Activated naive CD4-positive, alpha-beta T cell treated with anti-CD3 and anti-CD28 coated beads, Interleukin-2, amount 10 ng/mL, durations not matched to agents 7 days and 5 days (primary cell): ENCODE measurements around the gene ANKFN1.

Experiments
- CTCF ChIA-PET: fragments of 350-600 bp; sonication (Branson Sonifier 250); formaldehyde crosslinking; loops from one replicate; lab custom pipeline; 2021; ENCODE audit warnings: antibody characterized with exemption; lab: Charles Lee
- DNase-seq: peaks from one replicate; pipeline ENCODE4 v3.0.0-alpha.2; 2020
- H3K27ac Mint-ChIP-seq: one replicate; pipeline ENCODE4 v1.8.0; 2021; ENCODE audit warnings: mild to moderate bottlenecking, moderate library complexity, mixed read lengths
- H3K27me3 Mint-ChIP-seq: one replicate; pipeline ENCODE4 v1.8.0; 2021; ENCODE audit warnings: mild to moderate bottlenecking, mixed read lengths
- H3K36me3 Mint-ChIP-seq: one replicate; pipeline ENCODE4 v1.8.0; 2021; ENCODE audit warnings: mixed read lengths
- H3K4me1 Mint-ChIP-seq: one replicate; pipeline ENCODE4 v1.8.0; 2021; ENCODE audit warnings: mixed read lengths
- H3K4me3 Mint-ChIP-seq: one replicate; pipeline ENCODE4 v1.8.0; 2021; ENCODE audit warnings: mild to moderate bottlenecking, moderate library complexity, mixed read lengths
- H3K9me3 Mint-ChIP-seq: one replicate; pipeline ENCODE4 v1.8.0; 2021; ENCODE audit warnings: mixed read lengths

ANKFN1 gene, protein sequence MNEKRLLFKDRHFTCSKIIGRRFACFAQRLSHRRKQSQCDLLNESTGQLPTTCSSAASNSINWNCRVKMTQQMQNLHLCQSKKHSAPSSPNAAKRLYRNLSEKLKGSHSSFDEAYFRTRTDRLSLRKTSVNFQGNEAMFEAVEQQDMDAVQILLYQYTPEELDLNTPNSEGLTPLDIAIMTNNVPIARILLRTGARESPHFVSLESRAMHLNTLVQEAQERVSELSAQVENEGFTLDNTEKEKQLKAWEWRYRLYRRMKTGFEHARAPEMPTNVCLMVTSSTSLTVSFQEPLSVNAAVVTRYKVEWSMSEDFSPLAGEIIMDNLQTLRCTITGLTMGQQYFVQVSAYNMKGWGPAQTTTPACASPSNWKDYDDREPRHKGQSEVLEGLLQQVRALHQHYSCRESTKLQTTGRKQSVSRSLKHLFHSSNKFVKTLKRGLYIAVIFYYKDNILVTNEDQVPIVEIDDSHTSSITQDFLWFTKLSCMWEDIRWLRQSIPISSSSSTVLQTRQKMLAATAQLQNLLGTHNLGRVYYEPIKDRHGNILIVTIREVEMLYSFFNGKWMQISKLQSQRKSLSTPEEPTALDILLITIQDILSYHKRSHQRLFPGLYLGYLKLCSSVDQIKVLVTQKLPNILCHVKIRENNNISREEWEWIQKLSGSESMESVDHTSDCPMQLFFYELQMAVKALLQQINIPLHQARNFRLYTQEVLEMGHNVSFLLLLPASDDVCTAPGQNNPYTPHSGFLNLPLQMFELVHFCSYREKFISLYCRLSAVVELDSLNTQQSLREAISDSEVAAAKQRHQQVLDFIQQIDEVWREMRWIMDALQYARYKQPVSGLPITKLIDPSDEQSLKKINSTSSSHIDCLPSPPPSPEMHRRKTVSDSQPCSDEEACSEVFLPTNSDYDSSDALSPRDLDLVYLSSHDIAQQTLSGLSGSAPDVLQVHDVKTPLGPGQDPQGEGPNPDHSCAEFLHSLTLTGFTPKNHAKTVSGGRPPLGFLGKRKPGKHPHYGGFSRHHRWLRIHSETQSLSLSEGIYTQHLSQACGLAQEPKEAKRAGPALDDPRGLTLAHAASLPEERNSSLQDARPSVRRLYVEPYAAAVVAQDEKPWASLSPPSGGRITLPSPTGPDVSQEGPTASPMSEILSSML

DNA sequence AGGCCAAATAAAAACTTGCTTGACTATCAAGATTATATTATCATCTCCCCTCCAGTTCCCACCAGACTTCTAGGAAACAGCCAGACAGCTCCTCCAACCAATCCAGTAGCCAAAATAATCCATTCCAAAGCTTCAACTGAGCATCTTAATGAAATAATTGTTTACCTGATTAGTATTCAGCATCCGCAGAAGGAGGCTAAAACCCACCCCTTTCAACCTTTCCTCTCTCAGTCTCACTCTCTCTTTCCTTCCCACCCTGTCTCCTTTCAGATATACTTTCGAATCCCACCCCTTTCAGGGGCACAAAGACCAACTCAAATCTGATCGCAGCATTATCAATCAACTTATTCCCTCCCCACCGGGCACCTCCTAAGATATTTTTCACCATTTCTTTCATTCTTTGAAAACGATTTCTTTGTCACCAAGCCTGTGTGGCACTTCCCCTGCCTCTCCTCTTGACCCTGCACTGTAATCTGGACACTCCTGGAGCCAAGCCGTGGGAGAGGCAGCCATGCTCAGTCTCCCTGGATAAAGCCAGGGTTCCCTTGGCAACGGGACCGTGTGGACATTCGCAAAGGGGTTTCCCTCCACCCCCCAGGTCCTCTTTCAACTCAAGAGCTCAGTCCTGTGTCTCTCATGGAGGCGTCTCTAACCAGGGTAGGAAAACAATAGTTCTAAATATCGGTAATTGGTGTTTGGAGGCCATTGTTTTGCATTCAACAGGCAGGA is at the start of gene ANKFN1:
ANKFN1 (plus strand) TSS at position 602 of the 729 bp plus-strand sequence. CDS start 59,193 bp downstream, outside the sequence.
- no peaks in the 10 kb centered on the region for H3K36me3 Mint-ChIP-seq
- no peak for DNase-seq
- no peak within 1 kb of the TSS for H3K4me3 Mint-ChIP-seq
- H3K4me1 Mint-ChIP-seq: no peaks in the 10 kb centered on the region
- CTCF ChIA-PET: no interaction called here
- H3K27ac Mint-ChIP-seq: no peak within 1 kb of the TSS
- no peaks in the 10 kb centered on the region for H3K9me3 Mint-ChIP-seq
- peaks cover 4% of the 10 kb centered on the region for H3K27me3 Mint-ChIP-seq

DNA sequence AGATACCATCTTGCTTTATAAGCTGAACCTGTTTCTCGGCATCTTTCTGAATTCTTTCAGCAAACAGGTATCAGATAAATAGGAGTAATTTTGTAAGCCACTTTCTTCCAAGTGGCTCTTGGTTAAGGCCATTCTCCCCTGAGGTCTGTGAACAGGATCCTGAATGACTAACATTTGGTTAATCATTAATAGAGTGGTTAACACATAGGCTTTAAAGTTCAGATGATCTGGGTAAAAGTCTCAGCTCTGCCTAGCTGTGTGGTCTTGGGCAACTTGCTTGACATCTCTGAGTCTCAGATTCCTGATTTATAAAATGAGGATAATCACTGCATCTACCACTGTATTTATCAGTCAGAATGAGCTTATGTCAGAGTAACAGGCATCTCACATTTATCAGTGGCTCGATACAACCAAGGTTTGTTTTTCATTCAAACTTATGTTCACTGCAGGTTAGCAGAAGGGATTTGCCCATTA is 44.4 kb upstream of the ANKFN1 start:
- CTCF ChIA-PET: no interaction called here
- Mint-ChIP-seq H3K27ac (no peak overlapping the region), H3K36me3 (no peaks in the 10 kb centered on the region), H3K9me3 (no peaks in the 10 kb centered on the region), H3K27me3 (peaks cover 8% of the 10 kb centered on the region), H3K4me3 (no peak overlapping the region), H3K4me1 (no peaks in the 10 kb centered on the region)
- no peak for DNase-seq

DNA sequence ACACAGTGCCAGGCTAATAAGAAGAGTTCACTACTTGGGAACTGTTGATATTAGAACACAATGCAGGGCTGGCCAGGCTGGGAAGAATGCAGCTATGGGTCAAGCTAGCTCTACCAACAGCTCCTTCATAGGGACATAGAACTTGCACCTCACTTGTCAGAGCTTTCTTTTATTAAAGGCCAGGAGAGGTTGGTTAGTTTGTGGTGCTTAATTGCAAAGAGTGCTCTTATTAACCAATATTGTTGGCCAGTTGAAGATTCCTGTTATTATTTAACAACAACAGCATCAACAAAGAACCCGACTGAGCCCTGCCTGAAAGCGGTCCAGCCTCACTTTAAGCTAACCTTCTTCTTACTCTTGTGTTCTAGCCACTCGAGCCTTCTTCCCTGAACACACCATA is 43.4 kb upstream of the ANKFN1 start:
- CTCF ChIA-PET: no interaction called here
- Mint-ChIP-seq H3K27me3 (peaks cover 8% of the 10 kb centered on the region), H3K36me3 (no peaks in the 10 kb centered on the region), H3K4me1 (no peaks in the 10 kb centered on the region), H3K4me3 (no peak overlapping the region), H3K9me3 (no peaks in the 10 kb centered on the region), H3K27ac (no peak overlapping the region)
- DNase-seq: no peak

DNA sequence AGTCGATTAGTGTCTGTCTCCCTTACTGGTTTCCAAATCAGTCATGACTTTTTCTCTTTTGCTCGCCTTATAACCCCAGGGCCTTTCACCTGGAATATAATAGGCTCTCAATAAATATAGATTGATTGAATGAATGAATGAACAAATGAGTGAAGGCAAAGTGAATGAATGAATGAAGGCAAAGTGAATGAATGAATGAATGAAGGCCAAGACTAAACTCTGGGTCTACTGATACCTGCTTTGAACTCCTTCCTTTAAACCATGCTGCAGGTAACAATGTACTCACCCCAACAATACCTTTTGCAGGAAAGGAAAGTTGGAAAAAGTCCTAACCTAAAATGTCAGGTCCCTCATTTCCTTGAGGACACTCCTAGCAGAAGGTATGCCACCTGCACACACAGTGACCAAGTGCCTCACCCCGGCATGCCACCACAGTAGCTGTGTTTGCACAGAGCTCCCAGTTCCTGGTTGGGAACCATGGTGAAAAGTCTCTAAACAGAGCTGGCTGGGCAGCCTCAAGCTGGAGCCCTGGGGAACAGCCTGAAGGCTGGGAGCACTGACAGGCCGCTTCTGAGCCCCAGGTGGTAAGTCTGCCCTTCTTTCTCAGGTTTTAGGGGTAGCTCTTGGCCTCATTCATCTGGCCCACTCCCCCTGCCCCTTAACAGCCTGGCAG is 42.7 kb upstream of the ANKFN1 start:
- CTCF ChIA-PET: interaction anchor here (0.5 kb wide), 1 partner anchor 605 kb away, joined by 3 read pairs; no protein-coding TSS in a partner anchor
- Mint-ChIP-seq H3K27me3 (peaks cover 8% of the 10 kb centered on the region), H3K36me3 (no peaks in the 10 kb centered on the region)

DNA sequence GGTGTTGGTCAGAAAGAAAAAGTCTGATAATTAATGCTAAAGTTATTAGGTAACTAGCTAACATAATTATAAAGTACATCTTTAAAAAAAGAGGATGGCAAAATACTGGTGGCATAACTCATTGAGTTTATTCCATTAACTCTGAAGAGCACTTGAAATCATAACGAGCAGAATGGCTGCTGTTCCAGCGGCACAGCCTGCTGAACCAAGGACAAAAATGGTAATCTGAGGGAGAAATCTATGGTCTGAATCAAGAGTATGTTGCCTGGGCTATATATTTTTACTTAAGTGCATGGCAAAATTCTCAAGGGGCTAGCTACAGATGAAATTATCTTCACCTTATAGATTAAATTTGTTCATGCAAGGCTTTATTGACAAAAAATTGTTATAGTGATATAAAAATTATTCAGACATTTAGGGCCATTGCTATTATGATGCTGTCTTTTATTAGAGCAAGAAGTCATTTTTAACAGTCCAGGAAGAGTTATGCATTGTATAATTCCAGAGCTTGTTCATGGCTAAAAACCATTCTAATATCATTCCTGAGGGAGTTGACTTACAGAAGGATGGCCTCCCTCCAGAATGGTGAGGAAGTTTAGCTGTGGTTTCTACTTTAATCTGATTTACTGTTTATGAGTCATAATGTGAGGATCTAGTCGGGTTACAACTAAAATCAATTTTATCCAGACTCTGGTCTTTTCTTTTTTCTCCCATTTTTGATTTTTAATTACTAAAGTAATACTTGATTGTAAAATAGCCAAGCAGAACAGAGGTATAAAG is 41.4 kb upstream of the ANKFN1 start:
- Mint-ChIP-seq H3K9me3 (no peaks in the 10 kb centered on the region), H3K36me3 (no peaks in the 10 kb centered on the region), H3K4me3 (no peak overlapping the region), H3K27ac (no peak overlapping the region), H3K4me1 (no peaks in the 10 kb centered on the region), H3K27me3 (peaks cover 6% of the 10 kb centered on the region)
- CTCF ChIA-PET: no interaction called here
- no peak for DNase-seq

More for the DNA sequence above, 42.7 kb upstream of the ANKFN1 start:
- Mint-ChIP-seq H3K9me3 (no peaks in the 10 kb centered on the region), H3K4me3 (no peak overlapping the region), H3K27ac (no peak overlapping the region), H3K4me1 (no peaks in the 10 kb centered on the region)
- DNase-seq: no peak

DNA sequence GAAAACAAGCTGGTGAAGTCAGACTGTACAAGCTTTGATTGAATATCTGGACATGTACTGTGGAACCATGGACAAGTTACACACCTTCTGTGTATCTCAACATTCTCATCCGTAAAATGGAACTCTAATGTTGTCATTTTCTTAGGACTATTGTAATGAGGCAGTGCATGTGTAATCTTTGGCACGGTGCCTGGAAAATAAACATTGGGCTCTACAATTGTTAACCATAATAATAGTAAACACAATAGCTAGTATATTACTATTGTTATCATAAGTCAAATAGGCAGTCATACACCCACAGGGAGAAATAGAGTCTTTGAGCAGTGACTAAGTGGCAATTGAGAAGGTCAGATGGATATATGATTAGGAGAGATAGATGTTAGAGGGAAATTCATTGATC is 39.8 kb upstream of the ANKFN1 start:
- CTCF ChIA-PET: no interaction called here
- Mint-ChIP-seq H3K4me1 (no peaks in the 10 kb centered on the region), H3K27me3 (peaks cover 4% of the 10 kb centered on the region), H3K27ac (no peak overlapping the region), H3K36me3 (no peaks in the 10 kb centered on the region), H3K4me3 (no peak overlapping the region), H3K9me3 (no peaks in the 10 kb centered on the region)
- DNase-seq: no peak

DNA sequence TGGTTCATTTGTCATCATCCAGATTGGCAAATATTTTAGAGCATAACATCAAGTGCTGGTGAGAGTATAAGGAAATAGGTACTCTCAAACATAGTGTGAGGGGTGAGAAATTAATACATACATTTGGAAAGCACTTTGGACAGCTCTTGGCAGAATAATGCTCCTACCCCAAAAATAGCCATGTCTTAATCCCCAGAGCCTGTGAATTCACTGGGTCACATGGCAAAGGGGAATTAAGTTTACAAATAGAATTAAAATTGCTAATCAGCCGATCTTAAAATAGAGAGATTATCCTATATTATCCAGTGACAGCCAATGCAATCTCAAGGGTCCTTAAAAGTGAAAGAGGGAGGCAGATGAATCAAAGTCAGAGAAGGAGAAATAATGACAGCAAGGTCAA is 38.8 kb upstream of the ANKFN1 start:
- Mint-ChIP-seq H3K27ac (no peak overlapping the region), H3K27me3 (peaks cover 4% of the 10 kb centered on the region), H3K4me1 (no peaks in the 10 kb centered on the region), H3K9me3 (no peaks in the 10 kb centered on the region), H3K36me3 (no peaks in the 10 kb centered on the region), H3K4me3 (no peak overlapping the region)
- CTCF ChIA-PET: no interaction called here
- no peak for DNase-seq

DNA sequence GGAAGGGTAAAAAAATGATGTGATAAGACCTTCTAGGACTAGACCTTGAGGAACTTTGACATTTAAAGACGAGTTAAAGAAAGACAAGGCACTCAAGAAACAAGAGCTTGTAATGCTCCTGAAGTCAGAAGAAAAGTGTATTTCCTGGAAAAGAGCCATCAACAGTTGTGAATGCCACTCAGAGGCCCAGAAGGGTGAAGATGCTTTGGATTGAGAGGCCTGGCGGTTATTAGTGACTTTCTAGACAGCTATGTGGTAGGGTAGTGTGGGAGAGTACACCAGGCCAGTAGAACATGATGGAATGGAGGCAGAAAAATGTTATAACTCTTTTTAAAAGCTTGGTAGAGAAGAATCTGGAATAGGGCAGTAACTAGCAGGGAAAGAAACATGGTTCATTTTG is 34.1 kb upstream of the ANKFN1 start:
- H3K9me3 Mint-ChIP-seq: no peaks in the 10 kb centered on the region
- DNase-seq: no peak
- no peak overlapping the region for H3K27ac Mint-ChIP-seq
- no peaks in the 10 kb centered on the region for H3K27me3 Mint-ChIP-seq
- H3K4me3 Mint-ChIP-seq: no peak overlapping the region
- no peaks in the 10 kb centered on the region for H3K4me1 Mint-ChIP-seq
- H3K36me3 Mint-ChIP-seq: no peaks in the 10 kb centered on the region
- CTCF ChIA-PET: no interaction called here

DNA sequence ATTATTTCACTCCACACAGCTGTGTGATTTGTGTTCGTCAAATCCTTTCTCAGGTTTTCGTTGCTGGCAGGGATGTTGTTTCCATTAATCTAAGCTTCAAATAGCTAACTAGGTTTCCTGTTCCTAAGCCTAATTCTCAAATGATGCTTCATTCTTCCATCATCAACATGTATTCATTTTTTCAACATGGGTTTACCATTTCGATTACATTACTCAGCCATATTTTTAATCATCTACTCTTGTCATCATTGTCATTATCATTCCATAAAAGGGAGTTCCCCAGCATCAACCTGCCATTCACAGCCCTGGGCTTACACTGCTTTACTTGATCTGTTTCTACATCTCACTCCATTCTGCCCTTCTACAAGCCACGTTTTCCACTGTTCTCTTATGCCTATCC is 33.3 kb upstream of the ANKFN1 start:
- Mint-ChIP-seq H3K36me3 (no peaks in the 10 kb centered on the region), H3K27ac (no peak overlapping the region), H3K4me1 (no peaks in the 10 kb centered on the region), H3K4me3 (no peak overlapping the region), H3K9me3 (no peaks in the 10 kb centered on the region), H3K27me3 (no peaks in the 10 kb centered on the region)
- DNase-seq: no peak
- CTCF ChIA-PET: no interaction called here

DNA sequence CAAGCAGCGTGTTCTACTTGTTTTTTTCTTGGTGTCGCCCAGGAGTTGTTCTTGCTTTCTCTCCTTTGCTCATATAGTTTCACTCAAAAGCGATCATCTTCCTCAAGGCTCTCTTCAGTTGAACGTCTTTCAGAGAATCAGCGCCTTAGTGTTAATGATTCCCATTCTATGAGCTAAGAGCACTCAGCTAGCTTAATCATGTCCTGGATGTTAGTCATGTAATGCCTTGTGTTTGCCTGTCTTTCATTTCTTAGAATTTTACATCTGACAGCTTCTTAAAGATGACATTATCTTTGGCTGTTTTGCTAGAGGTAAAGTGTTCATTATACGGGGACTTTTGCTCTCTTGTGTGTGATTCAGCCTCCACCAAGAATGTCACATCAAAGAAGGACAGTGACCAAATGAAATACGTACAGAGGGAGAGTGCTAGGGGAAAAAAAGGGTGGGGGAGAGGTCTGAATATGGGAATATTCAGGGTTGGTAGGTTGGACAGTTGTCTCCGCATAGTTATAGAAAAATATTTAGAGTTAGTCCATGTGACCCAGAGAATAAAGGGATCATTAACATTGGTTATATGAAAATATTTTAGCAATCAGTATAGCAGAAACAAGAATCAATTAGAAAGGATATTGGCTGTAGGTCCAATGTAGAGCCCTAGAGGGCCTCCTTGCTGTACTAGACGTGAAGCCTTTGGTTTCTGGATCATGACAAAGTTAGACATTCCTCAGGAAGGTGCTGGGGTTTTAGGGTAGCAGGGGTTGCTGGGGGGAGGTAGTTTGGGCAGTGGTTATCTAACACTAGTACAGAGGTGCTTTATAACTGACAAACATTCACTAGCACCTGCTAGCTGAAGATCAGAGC is 31.9 kb upstream of the ANKFN1 start:
- H3K27ac Mint-ChIP-seq: no peak overlapping the region
- no peaks in the 10 kb centered on the region for H3K9me3 Mint-ChIP-seq
- CTCF ChIA-PET: interaction anchor here (1.1 kb wide), 1 partner anchor 359 kb away, joined by 4 read pairs; no protein-coding TSS in a partner anchor
- no peaks in the 10 kb centered on the region for H3K36me3 Mint-ChIP-seq
- no peak overlapping the region for H3K4me3 Mint-ChIP-seq
- DNase-seq: no peak
- no peaks in the 10 kb centered on the region for H3K27me3 Mint-ChIP-seq
- no peaks in the 10 kb centered on the region for H3K4me1 Mint-ChIP-seq

DNA sequence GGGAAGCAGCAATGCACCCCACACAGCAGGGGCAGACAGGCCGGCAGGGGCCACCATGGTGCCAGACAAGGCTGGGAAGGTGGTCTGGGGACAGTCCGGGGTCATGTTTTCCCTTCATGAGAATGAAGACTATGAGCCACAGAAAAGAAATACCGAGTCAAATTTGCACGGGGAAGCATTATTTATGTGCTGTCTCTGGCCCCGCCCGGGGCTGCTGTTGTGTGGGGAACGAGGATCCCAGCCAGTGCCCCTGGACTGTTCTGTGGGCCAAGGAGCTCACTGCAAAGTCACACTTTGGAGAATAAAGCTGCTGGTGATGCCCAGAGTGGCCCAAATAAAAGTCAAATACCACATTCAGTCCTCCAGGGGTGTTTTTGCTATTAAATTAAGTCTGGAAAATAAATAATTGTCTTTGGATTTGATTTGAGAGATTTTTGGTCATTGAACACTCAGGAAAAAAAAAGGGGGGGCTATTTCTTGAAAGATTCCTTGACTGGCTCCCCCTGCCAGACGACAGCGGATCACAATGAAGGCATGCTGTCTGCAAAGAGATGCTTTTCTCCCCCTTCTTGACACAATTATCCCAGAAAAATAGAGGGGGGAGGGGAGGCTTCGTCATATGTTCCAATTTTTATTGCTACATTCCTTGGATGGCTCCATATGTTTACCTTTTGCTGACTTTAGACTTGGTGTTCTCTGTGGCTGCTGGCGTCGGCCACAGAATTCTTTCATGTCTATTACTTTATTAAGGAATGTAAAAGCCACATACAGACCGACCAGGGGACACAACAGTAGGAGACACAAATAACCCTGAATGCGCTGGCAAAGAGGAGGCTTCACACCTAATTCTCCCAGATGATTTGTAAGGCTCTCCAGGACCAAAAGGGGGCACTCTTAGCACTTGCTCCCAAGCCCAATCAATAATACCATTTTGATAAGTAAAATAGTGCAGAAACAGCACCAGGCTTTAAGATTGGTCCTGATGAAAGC is 27.1 kb upstream of the ANKFN1 start:
- CTCF ChIA-PET: interaction anchor here (0.7 to 3.1 kb wide), 5 partner anchors 16 to 654 kb away, joined by 3 to 37 read pairs (median 5); no protein-coding TSS in a partner anchor
- Mint-ChIP-seq H3K27me3 (peaks cover 4% of the 10 kb centered on the region), H3K4me3 (no peak overlapping the region), H3K4me1 (no peaks in the 10 kb centered on the region), H3K27ac (no peak overlapping the region), H3K36me3 (no peaks in the 10 kb centered on the region), H3K9me3 (no peaks in the 10 kb centered on the region)
- peak; percentile 32 for DNase-seq
